Measurements from ENCODE around the gene LILRB3.
"Not testable (repeated sequence)": the region's sequence is repeated elsewhere in the genome, so short reads cannot be mapped to it uniquely, and the experiment has no call there.

LILRB3 gene

DNA sequence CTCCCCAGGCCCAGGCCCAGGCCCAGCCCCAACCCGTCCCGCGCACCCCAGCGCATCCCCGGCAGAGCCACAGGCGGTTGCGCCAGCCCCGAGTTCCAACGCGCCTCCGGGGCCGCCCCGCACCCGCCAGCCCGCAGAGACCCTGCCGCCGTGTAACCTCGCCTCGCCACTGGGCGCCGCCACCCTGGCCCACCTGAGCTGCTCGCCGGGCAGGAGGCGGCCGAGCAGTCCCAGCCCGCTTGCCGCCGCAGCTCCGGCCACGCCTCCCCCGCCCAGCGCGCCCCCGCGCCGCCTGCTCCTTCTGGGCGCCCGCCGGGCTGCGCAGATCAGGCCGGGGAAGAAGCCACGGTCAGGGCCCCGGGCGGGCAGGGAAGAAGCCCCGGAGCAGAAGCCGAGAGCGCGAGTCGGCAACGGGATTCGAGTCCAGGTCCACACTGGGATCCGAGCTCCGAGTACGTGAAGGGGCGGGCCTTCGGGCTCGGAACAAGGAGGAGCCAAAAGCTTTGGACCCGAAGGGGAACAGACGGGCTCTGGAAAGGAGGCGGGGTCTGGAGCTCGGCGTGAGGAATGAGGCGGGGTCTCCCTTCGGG is 33.6 kb downstream of the LILRB3 start, which contains the start of gene MBOAT7:
MBOAT7 (minus strand) TSS at position 436 of the 590 bp plus-strand sequence. CDS start 1,072 bp downstream, outside the sequence.
- DNase-seq: no peak

DNA sequence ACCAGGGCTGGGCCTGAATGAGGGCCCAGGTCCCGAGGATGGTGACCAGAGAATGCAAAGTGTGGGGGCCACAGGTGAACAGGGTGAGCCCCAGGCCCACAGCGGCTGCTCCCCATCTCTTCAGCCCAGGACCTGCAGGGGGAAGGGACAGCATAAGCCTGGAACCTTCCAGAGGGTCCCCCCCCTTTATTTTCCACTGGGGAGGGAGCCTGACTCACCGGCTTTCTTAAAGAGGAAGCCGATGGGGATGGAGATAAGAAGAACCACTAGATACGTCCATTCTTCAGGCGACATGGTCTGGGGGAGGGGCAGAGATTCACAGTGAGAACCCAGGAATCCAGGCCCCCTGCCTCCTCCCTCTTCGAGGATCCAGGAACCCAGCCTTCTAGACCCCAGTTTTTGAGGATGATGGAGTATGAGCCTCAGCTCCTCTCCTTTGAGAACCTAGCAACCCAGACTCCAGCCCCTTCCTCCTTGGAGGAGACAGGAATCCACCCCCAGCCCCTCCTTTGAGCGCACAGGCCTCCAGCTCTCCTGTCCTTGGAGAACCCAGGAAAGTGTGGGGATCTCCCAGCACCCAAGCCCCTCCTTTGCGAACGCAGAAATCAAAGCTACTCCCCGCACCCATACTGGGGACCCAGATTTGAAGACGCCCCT is 34.5 kb downstream of the LILRB3 start:
- DNase-seq: peak; percentile 43

- DNase-seq: no peak
Observed at GRCh38 chr19:54186934-54187381, 35.8 kb downstream of the LILRB3 start.

DNA sequence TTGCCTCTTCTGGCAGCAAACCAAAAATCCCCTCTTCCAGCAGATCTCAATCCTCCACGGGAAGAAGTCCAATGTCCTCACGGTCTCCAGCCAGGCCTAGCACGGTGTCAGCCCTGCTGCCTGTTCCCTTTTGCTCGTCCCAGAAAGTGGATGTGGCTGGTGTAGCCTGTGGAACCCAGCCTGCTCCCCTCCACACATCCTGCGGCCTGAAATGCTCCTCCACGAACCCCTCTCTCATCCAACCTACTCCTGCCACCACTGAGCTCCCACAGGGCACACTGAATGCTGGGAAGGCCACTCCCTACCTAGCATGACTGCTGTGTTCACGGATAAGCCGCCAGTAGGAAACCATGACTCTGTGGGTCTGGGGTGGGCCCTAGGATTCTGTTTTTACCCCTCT is 36.5 kb downstream of the LILRB3 start:
- DNase-seq: no peak

DNA sequence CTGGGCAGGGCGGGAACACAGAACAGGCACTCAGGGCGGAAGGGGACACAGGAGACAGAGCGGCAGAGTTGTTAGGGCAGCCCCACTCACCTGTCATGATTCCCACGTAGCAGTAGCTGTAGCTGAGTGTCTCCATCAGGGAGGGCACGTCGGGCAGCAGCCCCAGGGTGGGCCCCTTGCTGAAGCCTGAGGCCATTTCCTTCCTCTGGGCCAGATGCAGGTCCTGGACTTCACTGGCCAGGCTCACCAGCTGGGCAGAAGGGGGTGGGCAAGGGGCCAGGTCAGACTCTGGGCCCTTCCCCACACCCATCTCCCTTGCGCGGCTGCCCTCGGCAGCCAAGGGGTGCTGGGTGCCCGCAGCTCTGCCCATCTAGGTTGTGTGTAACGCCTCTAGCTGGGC is 39.4 kb downstream of the LILRB3 start:
- DNase-seq: no peak

GRCh38 chr19:54181894-54182293 is 40.9 kb downstream of the LILRB3 start:
- not testable (repeated sequence) for DNase-seq

GRCh38 chr19:54180691-54181091 is 42.1 kb downstream of the LILRB3 start:
- no peak for DNase-seq

GRCh38 chr19:54179921-54180461 is 42.8 kb downstream of the LILRB3 start:
- DNase-seq: no peak

DNA sequence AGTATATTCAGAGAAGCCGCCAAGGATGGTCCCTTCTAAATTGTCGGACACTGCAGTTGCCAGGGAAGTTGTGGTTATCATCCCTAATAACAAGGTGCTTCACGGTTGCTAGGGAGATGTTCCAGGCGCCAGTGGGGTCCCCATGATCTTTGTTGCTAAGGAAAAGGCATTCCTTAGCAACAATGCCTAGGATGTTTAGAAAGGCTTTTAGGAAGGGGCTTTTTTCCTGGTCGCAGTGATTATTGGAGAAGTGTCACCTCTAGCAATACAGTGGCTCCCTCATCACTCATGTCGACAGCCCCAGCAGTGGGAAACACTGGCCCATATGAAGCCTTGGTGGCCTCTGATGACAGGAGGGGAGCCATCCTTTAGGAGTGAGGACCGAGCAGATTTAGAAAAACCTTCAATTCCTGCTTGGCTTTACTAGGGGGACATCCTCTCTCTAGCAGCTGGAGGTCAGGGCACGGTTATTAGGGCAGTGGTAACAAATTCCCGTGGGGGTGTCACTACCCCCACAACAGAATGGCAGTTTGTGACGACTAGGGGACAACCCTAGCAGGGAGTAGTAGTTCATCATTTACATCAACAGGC is 43.5 kb downstream of the LILRB3 start:
- DNase-seq: no peak

DNA sequence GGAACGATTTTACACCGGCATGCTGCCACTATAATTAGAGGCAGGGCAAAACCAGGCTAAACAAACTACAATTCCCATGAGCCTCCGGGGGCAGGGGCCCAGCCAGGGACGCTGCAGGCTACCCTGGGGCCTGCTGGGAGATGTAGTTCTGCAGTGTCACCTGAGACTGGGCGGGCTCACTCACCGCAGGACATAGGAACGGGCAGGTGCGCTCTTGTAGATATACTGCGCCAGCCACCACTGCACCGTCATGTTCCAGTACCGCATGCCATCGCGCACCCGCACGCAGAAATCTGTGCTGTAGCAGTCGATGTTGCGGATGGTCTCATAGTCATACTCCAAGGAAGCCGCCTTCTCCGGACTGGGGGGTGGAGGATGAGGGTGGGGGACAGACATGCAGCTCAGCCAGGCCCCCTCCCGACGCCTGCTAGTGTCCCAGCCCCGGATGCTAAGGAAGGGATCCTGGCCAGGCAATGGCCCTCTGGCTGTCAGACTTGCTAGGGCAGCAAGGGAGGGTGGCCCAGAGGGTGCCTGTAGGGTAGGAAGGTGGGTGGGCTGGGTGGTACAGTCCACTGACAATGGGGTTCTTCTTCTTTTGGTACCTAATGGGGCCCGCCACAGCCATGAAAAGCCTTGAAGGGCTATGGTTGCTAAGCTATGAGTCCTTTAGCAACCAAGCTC is 44.1 kb downstream of the LILRB3 start:
- DNase-seq: no peak

DNA sequence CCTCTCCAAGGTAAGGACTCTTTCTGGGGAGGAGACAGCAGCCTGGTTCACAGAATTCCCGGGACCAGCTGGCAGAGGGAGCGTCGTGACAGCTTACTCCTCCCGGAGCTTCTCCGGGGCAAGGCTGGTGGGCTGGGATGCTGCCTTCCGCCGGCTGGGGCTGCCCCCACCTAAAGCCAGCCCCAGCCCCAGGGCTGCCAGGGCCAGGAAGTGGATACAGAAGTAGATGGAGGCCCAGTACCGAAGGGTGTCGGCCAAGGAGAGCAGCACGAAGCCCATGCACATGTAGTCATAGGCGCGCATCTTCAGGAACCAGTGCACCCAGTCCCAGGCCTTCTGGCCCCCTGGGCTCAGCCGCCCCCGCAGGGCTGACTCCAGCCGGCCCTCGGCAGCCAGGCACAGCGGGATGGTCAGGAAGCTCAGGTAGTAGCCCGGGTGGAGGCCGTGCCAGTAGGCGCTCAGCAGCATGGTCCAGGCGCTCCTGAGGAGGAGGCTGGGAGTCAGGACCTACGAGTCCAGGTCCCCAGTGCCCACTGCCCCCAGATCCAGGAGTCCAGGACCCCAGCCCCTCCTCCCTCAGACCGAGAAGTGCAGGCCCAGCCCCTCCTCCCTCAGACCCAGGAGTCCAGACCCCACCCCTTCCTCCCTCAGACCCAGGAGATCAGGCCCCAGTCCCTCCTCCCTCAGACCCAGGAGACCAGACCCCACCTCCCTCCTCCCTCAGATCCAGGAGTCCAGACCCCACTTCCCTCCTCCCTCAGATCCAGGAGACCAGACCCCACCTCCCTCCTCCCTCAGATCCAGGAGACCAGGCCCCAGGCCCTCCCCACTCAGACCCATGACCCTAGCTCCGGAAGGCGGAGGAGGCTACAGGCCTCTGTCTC is 48.6 kb downstream of the LILRB3 start:
- no peak for DNase-seq

DNA sequence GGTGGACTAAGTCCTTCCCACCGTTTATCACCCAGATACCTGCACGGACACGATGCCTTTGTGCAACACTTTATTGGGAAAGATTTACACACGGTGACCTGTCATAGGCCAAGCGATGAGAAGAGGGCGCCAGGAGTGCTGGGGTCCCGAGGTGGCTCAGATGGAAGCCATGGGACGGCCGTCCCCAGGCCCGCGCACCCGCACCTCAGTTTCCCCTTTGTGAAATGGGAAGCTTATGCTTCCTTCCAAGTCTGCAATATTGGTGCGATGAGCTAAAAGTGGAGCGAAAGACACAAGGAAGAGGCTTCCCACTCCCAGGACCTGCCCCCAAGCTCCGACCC is 49.5 kb downstream of the LILRB3 start:
- DNase-seq: no peak

DNA sequence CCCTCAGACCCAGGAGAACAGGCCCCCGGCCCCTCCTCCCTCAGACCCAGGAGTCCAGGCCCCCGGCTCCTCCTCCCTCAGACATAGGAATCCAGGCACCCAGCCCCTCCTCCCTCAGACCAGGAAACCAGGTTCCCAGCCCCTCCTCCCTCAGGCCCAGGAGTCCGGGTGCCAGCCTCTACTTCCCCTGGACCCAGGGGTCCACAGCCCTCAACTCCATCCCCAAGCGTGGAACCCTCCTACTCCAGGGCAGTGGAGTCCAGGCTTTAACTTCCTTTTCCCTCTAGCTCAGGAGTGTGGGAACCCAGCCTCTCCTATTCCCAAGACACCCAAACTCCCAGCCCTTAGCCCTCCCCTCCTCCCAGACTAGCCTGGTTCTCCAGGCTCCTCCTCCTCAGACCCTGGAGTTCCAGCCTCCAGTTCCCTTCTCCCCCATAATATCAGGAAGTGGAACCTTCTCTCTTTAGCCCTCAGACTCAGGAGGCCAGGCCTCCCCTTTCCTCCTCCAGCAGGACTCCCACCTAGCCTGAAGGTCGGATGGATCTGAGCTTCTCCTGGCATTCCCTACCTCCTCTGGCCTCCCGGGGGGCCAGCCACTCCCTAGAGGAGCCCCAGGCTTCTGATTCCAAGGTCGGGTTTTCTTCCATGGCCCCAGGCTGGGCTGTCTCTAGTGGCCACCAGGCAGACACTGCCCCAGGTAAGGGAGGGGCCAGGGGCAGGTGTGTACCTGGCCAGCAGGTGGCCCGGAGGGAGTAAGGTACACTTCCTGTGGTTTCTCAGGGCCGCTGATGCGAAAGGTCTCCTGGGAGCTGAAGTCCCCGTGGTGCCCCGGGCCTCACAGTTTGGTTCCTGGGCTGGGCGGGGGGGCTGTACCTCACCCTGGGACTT is 50.1 kb downstream of the LILRB3 start, which contains the start of gene TMC4:
TMC4 (minus strand) TSS at position 690 of the 888 bp plus-strand sequence; CDS start at position 647, 43 bp downstream.
- DNase-seq: no peak

DNA sequence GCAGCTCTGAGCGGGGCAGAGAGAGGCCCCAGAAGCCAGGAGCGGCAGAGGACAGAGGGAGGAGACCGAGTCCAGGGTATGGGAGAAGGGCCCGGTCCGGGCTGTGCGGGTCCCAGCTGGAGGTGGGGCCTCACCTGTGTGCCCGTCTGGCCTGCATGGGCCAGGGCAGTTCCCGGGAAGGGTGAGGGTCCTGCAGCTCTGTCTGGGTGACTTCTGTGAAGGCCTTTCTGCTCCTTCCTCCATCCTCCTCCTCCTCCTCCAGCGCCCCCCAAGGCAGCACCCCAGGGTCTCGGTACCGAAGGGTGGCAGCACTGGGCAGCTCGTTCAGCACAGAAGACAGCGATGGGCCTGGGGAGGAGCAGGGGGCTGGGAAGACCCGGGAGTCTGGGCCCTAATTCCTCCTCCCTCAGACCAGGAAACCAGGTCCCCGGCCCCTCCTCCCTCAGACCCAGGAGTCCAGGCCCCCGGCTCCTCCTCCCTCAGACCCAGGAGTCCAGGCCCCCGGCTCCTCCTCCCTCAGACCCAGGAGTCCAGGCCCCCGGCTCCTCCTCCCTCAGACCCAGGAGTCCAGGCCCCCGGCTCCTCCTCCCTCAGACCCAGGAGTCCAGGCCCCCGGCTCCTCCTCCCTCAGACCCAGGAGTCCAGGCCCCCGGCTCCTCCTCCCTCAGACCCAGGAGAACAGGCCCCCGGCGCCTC is 50.9 kb downstream of the LILRB3 start:
- DNase-seq: not testable (repeated sequence)

DNA sequence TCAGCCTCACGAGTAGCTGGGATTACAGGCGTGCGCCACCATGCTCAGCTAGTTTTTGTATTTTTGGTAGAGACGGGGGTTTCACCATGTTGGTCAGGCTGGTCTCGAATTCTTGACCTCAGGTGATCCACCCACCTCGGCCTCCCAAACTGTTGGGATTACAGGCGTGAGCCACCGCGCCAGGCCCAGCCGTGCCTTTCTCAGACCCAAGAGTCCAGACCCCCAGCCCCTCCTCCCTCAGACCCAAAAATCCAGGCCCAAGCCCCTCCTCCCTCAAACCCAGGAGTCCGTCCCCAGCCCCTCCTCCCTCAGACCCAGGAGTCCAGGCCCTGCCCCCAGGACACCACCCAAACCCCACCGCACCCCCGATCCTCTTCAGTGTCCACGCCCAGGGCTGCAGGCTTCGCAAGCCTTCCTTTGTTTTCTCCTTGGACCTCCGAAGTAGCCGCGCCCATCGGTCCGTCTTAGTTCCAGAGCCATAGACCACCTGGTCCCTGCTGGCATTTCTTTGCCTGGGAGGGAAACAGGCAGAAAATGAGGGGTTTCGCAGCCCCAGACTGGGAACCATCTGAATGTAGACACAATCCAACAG is 53.6 kb downstream of the LILRB3 start:
- DNase-seq: no peak

DNA sequence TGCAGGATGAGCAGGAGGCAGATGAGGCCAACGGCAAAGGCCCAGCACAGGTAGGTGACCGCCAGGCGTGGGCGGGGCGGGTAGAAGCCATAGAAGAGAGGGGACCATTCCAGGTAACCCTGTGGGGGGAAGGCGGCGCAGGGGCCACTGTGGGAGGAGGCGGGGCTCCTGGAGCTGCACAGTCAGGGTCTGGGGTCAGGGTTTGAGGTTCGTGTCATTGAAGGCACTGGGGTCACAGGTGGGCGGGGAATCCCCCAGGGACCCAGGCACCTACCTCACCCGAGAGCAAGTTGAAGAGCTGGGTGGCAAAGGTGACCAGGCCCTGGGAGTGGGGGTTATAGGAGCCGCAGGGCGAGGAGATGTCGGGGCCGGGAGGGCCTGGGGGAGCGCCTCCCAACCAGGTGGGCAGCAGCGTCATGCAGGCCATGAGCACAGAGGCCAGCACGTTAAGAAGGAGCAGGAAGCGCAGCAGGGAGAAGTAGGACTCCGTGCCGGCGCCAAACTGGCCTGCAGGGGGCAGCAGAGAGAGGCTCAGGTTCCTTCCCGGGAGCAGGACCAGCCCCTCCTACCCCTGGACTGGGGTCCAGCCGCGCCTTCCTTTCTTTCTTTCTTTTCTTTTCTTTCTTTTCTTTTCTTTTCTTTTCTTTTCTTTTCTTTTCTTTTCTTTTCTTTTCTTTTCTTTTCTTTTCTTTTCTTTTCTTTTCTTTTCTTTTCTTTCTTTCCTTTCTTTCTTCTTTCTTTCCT is 54.5 kb downstream of the LILRB3 start:
- DNase-seq: peak; percentile 7
